ENCODE results near the gene CELF5.
A peak's percentile ranks its signal among the peaks of the same experiment; 100 is the strongest.

Gene CELF5

DNA sequence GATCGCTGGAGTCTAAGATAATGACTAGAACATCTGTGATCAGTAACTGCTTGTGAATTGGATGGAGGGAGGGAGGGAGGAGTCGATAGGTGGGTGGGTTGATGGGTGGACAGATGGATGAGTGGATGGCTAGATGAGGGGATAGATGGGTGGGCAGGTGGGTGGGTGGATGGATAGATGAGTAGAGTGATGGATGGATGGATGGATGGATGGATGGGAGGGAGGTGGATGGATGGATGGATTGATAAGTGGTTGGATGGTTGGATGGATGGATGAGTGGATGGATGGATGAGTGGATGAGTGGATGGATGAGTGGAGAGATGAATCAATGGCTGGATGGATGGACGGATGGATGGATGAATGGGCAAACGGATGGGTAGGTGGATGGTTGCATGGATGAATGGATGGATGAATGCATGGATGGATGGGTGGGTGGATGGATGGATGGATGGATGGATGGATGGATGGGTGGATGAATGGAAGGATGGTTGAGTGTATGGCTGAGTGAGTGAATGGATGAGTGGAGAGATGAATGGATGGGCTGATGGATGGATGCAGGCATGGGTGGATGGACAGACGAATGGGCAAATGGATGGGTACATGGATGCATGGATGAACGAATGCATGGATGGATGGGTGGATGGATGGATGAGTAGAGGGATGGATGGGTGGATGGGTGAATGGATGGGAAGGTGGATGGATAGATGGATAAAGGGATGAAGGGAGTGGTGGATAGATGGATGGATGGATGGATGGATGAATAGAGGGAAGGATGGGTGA lies 97.9 kb downstream of the CELF5 start:
- TF ChIP-seq RAD21 (IDR thresholded peaks at IDR 0.05; ENCODE audit: low read depth) = no peak
- no peak for TF ChIP-seq ZBTB7A (IDR thresholded peaks at IDR 0.05; ENCODE audit: low read depth)
- no peak for TF ChIP-seq FOXM1 (IDR thresholded peaks at IDR 0.05; ENCODE audit: borderline replicate concordance, low read depth)
- TF ChIP-seq EP300 (IDR thresholded peaks at IDR 0.05; ENCODE audit: borderline replicate concordance) = no peak
- TF ChIP-seq, protein P1, sequence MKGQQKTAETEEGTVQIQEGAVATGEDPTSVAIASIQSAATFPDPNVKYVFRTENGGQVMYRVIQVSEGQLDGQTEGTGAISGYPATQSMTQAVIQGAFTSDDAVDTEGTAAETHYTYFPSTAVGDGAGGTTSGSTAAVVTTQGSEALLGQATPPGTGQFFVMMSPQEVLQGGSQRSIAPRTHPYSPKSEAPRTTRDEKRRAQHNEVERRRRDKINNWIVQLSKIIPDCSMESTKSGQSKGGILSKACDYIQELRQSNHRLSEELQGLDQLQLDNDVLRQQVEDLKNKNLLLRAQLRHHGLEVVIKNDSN (IDR thresholded peaks at IDR 0.05) = no peak
- no peak for TF ChIP-seq YY1 (IDR thresholded peaks at IDR 0.05; ENCODE audit: low read depth)
- TF ChIP-seq TCF12 (IDR thresholded peaks at IDR 0.05; ENCODE audit: low read depth) = no peak
- no peak for TF ChIP-seq NFIC (IDR thresholded peaks at IDR 0.05)
- TF ChIP-seq TEAD4 (IDR thresholded peaks at IDR 0.05) = no peak
- no peak for TF ChIP-seq EGR1 (IDR thresholded peaks at IDR 0.05)
- no peak for TF ChIP-seq CREB1 (IDR thresholded peaks at IDR 0.05; ENCODE audit: low read depth)
- TF ChIP-seq, protein P2, sequence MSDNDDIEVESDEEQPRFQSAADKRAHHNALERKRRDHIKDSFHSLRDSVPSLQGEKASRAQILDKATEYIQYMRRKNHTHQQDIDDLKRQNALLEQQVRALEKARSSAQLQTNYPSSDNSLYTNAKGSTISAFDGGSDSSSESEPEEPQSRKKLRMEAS (IDR thresholded peaks at IDR 0.05) = no peak
- TF ChIP-seq TAF1 (IDR thresholded peaks at IDR 0.05; ENCODE audit: low read depth) = no peak
- TF ChIP-seq CEBPB (IDR thresholded peaks at IDR 0.05) = no peak
- TF ChIP-seq, protein P3, sequence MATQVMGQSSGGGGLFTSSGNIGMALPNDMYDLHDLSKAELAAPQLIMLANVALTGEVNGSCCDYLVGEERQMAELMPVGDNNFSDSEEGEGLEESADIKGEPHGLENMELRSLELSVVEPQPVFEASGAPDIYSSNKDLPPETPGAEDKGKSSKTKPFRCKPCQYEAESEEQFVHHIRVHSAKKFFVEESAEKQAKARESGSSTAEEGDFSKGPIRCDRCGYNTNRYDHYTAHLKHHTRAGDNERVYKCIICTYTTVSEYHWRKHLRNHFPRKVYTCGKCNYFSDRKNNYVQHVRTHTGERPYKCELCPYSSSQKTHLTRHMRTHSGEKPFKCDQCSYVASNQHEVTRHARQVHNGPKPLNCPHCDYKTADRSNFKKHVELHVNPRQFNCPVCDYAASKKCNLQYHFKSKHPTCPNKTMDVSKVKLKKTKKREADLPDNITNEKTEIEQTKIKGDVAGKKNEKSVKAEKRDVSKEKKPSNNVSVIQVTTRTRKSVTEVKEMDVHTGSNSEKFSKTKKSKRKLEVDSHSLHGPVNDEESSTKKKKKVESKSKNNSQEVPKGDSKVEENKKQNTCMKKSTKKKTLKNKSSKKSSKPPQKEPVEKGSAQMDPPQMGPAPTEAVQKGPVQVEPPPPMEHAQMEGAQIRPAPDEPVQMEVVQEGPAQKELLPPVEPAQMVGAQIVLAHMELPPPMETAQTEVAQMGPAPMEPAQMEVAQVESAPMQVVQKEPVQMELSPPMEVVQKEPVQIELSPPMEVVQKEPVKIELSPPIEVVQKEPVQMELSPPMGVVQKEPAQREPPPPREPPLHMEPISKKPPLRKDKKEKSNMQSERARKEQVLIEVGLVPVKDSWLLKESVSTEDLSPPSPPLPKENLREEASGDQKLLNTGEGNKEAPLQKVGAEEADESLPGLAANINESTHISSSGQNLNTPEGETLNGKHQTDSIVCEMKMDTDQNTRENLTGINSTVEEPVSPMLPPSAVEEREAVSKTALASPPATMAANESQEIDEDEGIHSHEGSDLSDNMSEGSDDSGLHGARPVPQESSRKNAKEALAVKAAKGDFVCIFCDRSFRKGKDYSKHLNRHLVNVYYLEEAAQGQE (IDR thresholded peaks at IDR 0.05; ENCODE audit: low read depth) = no peak

DNA sequence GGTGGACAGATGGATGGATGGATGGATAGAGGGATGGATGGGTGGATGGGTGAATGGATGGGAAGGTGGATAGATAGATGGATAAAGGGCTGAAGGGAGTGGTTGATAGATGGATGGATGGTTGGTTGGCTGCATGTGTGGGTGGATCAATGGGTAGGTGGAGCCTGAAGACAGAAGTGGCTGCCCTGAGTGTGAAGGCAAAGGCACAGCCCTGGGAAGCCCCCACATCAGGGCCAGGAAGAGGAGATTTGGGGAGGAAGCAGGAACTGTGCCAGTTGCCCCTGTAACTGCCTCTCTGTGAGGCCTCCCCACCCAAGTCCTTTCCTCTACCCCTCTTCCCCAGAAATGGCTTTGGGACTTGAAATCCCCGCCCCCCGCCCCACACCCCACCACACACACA lies 98.6 kb downstream of the CELF5 start:
- no peak for TF ChIP-seq TEAD4 (IDR thresholded peaks at IDR 0.05)
- TF ChIP-seq, protein P1 (IDR thresholded peaks at IDR 0.05) = no peak
- TF ChIP-seq ZBTB7A (IDR thresholded peaks at IDR 0.05; ENCODE audit: low read depth) = no peak

DNA sequence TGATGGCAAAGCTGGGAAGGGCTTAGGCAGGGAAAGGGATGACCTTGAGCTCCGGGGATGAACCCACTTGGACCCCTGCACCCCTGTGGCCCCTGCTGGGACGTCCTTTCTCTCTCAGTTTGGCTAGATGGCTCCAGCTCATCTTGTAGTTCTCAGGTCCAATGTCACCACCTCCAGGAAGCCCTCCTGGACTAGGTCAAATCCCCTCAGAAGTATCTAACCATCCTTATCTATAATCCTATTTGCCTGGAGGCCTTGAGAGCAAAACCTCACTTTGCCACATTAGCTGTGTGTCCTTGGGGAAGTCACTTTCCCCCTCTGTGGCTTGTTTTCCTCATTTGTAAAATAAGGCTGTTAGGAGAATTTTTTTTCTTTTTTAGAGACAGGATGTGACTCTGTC lies 99.2 kb downstream of the CELF5 start:
- TF ChIP-seq ZBTB7A (IDR thresholded peaks at IDR 0.05; ENCODE audit: low read depth) (no peak), FOXM1 (IDR thresholded peaks at IDR 0.05; ENCODE audit: borderline replicate concordance, low read depth) (no peak)
- TF ChIP-seq, protein P1 (IDR thresholded peaks at IDR 0.05) = no peak

DNA sequence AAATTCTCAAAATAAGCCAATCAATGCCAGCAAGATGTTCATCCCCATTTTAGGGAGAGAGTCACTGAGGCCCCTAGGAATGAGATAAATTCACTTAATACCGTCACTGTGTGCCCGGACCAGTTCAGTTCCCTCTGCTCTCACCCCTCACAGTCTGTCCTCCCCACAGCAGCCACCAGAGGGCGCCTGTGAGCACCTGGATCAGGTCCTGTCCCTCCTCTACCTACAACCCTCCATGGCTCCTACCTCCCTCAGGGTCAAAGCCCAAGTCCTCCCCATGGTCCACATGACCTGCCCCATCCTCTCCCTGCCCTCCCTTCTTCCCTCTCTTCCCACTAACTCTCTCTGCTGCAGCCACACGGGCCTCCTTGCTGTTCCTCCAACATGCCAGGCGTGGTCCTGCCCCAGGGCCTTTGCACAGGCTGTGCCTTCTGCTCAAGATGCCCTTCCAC lies 100.0 kb downstream of the CELF5 start:
- peak; percentile 52 for TF ChIP-seq RAD21 (IDR thresholded peaks at IDR 0.05; ENCODE audit: low read depth)
- TF ChIP-seq, protein P2 (IDR thresholded peaks at IDR 0.05) = no peak

DNA sequence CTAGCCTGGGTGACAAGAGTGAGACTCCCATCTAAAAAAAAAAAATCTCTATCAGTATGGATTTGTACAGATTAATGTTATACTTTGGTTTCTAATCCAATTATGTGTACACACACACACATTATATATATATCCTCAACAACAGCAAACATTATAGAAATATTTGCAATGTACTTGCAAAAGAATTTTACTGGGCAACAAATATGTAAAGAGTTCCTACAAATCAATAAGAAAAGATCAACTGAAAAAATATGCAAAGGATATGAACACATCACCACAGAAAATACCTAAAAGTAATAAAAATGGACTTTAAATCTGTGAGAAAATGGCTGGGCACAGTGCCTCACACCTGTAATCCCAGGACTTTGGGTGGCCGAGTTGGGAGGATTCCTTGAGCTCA lies 101.0 kb downstream of the CELF5 start:
- no peak for TF ChIP-seq EP300 (IDR thresholded peaks at IDR 0.05; ENCODE audit: borderline replicate concordance)
- TF ChIP-seq YY1 (IDR thresholded peaks at IDR 0.05; ENCODE audit: low read depth) = no peak
- TF ChIP-seq, protein P3 (IDR thresholded peaks at IDR 0.05; ENCODE audit: low read depth) = no peak
- TF ChIP-seq TEAD4 (IDR thresholded peaks at IDR 0.05) = no peak
- TF ChIP-seq, protein P2 (IDR thresholded peaks at IDR 0.05) = no peak
- TF ChIP-seq NFIC (IDR thresholded peaks at IDR 0.05) = no peak
- TF ChIP-seq, protein P1 (IDR thresholded peaks at IDR 0.05) = no peak
- no peak for TF ChIP-seq EGR1 (IDR thresholded peaks at IDR 0.05)
- no peak for TF ChIP-seq ZBTB7A (IDR thresholded peaks at IDR 0.05; ENCODE audit: low read depth)
- TF ChIP-seq TCF12 (IDR thresholded peaks at IDR 0.05; ENCODE audit: low read depth) = no peak

Measured in Ishikawa (cell line).